COLO829 (cell line): Measurements from ENCODE around the gene AP1B1.

Experiments used
- DNase-seq: peaks from one replicate; pipeline ENCODE4 v3.0.0; 2012; ENCODE audit warnings: low spot score

AP1B1 gene

GRCh38 chr22:29299136-29299900 is 89.1 kb downstream of the AP1B1 start:
- DNase-seq = no peak

GRCh38 chr22:29298641-29299040 is 89.7 kb downstream of the AP1B1 start:
- no peak for DNase-seq

- DNase-seq = no peak
These were observed 96.0 kb downstream of the AP1B1 start for GRCh38 chr22:29292379-29292778.

GRCh38 chr22:29291215-29291614 is 97.2 kb downstream of the AP1B1 start:
- DNase-seq = no peak

GRCh38 chr22:29290061-29290460 is 98.3 kb downstream of the AP1B1 start:
- DNase-seq = no peak

- DNase-seq = no peak
These were observed 99.5 kb downstream of the AP1B1 start for GRCh38 chr22:29288837-29289236.

GRCh38 chr22:29284196-29284595 is 104.2 kb downstream of the AP1B1 start:
- DNase-seq = no peak

- DNase-seq = no peak
These were observed 110.4 kb downstream of the AP1B1 start for GRCh38 chr22:29277927-29278326.
